ENCODE measurements around the gene HPCAL1.
"Not testable (repeated sequence)": the region's sequence is repeated elsewhere in the genome, so short reads cannot be mapped to it uniquely, and the experiment has no call there.

Gene HPCAL1

GRCh38 chr2:10258726-10259125 is 44.0 kb upstream of the HPCAL1 start:
- no peak overlapping the region for H3K9ac ChIP-seq (ENCODE audit: low read length)
- no peaks in the 10 kb centered on the region for H3F3A ChIP-seq (ENCODE audit: insufficient read depth)
- H4K20me1 ChIP-seq (ENCODE audit: low read depth, low read length), result no peaks in the 10 kb centered on the region
- TF ChIP-seq, protein P1, sequence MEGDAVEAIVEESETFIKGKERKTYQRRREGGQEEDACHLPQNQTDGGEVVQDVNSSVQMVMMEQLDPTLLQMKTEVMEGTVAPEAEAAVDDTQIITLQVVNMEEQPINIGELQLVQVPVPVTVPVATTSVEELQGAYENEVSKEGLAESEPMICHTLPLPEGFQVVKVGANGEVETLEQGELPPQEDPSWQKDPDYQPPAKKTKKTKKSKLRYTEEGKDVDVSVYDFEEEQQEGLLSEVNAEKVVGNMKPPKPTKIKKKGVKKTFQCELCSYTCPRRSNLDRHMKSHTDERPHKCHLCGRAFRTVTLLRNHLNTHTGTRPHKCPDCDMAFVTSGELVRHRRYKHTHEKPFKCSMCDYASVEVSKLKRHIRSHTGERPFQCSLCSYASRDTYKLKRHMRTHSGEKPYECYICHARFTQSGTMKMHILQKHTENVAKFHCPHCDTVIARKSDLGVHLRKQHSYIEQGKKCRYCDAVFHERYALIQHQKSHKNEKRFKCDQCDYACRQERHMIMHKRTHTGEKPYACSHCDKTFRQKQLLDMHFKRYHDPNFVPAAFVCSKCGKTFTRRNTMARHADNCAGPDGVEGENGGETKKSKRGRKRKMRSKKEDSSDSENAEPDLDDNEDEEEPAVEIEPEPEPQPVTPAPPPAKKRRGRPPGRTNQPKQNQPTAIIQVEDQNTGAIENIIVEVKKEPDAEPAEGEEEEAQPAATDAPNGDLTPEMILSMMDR (IDR thresholded peaks at IDR 0.05; ENCODE audit: insufficient read depth, low read length, poor library complexity, severe bottlenecking), result no peak
- no peak for TF ChIP-seq EZH2phosphoT487 (conservative IDR thresholded peaks at IDR 0.05; ENCODE audit: low read length)
- no peaks in the 10 kb centered on the region for H3K9me3 ChIP-seq (ENCODE audit: insufficient read depth, low read length)
- no peak overlapping the region for H3K27ac ChIP-seq (ENCODE audit: low read depth, low read length)
- no peak overlapping the region for H3K4me2 ChIP-seq (ENCODE audit: low read depth, low read length, poor library complexity, severe bottlenecking)
- no peaks in the 10 kb centered on the region for H3K27me3 ChIP-seq (ENCODE audit: low read length)
- H3K4me3 ChIP-seq (ENCODE audit: insufficient read depth, low read length, poor library complexity, severe bottlenecking), result no peak overlapping the region
- no peaks in the 10 kb centered on the region for H3K36me3 ChIP-seq (ENCODE audit: low read length)
- H3K9me2 ChIP-seq (replicated peaks; ENCODE audit: insufficient read depth, low read length), result no peaks in the 10 kb centered on the region
- H2AFZ ChIP-seq (ENCODE audit: low read depth, low read length, severe bottlenecking), result no peak overlapping the region
- H3K79me2 ChIP-seq (ENCODE audit: insufficient read depth, low read length), result no peaks in the 10 kb centered on the region

GRCh38 chr2:10260130-10260529 is 42.6 kb upstream of the HPCAL1 start:
- no peak overlapping the region for H3K4me2 ChIP-seq (ENCODE audit: low read depth, low read length, poor library complexity, severe bottlenecking)
- no peaks in the 10 kb centered on the region for H3K9me3 ChIP-seq (ENCODE audit: insufficient read depth, low read length)
- H3K79me2 ChIP-seq (ENCODE audit: insufficient read depth, low read length), result no peaks in the 10 kb centered on the region

GRCh38 chr2:10263526-10263925 is 39.2 kb upstream of the HPCAL1 start:
- not testable (repeated sequence) for H3K27ac ChIP-seq (ENCODE audit: low read depth, low read length); H3K4me3 ChIP-seq (ENCODE audit: insufficient read depth, low read length, poor library complexity, severe bottlenecking); H3F3A ChIP-seq (ENCODE audit: insufficient read depth); H4K20me1 ChIP-seq (ENCODE audit: low read depth, low read length); H3K9me2 ChIP-seq (replicated peaks; ENCODE audit: insufficient read depth, low read length); H2AFZ ChIP-seq (ENCODE audit: low read depth, low read length, severe bottlenecking); H3K27me3 ChIP-seq (ENCODE audit: low read length); H3K4me2 ChIP-seq (ENCODE audit: low read depth, low read length, poor library complexity, severe bottlenecking); H3K9ac ChIP-seq (ENCODE audit: low read length); H3K79me2 ChIP-seq (ENCODE audit: insufficient read depth, low read length); H3K36me3 ChIP-seq (ENCODE audit: low read length); H3K9me3 ChIP-seq (ENCODE audit: insufficient read depth, low read length)

More at GRCh38 chr2:10260130-10260529, 42.6 kb upstream of the HPCAL1 start:
- Histone ChIP-seq H3K4me3 (ENCODE audit: insufficient read depth, low read length, poor library complexity, severe bottlenecking) (no peak overlapping the region), H3K36me3 (ENCODE audit: low read length) (no peaks in the 10 kb centered on the region), H3K27me3 (ENCODE audit: low read length) (no peaks in the 10 kb centered on the region), H3K9ac (ENCODE audit: low read length) (no peak overlapping the region), H2AFZ (ENCODE audit: low read depth, low read length, severe bottlenecking) (no peak overlapping the region), H3F3A (ENCODE audit: insufficient read depth) (no peaks in the 10 kb centered on the region), H3K27ac (ENCODE audit: low read depth, low read length) (no peak overlapping the region), H4K20me1 (ENCODE audit: low read depth, low read length) (no peaks in the 10 kb centered on the region), H3K9me2 (replicated peaks; ENCODE audit: insufficient read depth, low read length) (no peaks in the 10 kb centered on the region)
- TF ChIP-seq EZH2phosphoT487 (conservative IDR thresholded peaks at IDR 0.05; ENCODE audit: low read length), result no peak
- TF ChIP-seq, protein P1 (IDR thresholded peaks at IDR 0.05; ENCODE audit: insufficient read depth, low read length, poor library complexity, severe bottlenecking), result no peak

DNA sequence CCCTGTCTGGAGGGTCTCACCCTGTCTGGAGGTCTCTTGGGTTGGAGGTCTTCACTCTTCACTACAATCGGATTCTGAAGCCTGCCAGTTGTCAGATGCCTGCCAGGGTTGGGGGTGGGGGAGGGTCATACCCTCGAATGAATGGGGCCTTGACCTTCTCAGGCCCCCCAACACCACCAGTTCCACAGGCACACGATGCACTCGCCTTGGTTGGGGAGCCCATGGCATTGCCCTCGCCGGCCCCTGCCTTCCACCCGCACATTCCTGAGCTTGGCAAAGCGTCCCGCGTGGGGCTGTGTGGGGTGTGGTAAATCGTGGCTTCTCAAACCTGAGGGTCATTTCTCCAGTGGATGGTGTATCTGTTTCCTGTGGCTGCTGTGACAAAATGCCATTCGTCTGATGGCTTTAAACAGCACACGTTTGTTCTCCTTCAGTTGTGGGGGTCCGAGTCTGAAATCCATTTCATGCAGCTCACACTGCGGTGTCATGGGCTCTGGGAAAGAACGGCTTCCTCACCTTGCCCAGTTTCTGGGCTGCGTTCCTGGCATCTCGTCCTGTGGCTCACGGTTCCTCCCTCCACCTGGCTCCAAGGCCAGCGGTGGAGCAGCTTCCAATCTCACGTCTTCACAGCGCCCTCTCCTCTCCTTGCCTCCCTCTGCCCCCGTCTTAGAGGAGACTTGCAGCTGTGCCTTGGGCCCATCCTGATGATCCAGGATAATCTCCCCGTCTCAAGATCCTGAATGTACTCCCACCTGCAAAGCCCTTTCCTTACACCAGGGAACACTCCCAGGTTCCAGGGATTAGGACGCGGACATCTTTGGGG is 38.0 kb upstream of the HPCAL1 start:
- Histone ChIP-seq H4K20me1 (ENCODE audit: low read depth, low read length) (no peaks in the 10 kb centered on the region), H3K4me2 (ENCODE audit: low read depth, low read length, poor library complexity, severe bottlenecking) (no peak overlapping the region), H3K27me3 (ENCODE audit: low read length) (no peaks in the 10 kb centered on the region), H3K79me2 (ENCODE audit: insufficient read depth, low read length) (no peaks in the 10 kb centered on the region), H3K9me2 (replicated peaks; ENCODE audit: insufficient read depth, low read length) (no peaks in the 10 kb centered on the region), H3K9me3 (ENCODE audit: insufficient read depth, low read length) (no peaks in the 10 kb centered on the region), H3K27ac (ENCODE audit: low read depth, low read length) (no peak overlapping the region), H3K36me3 (ENCODE audit: low read length) (no peaks in the 10 kb centered on the region), H2AFZ (ENCODE audit: low read depth, low read length, severe bottlenecking) (no peak overlapping the region), H3K4me3 (ENCODE audit: insufficient read depth, low read length, poor library complexity, severe bottlenecking) (no peak overlapping the region), H3F3A (ENCODE audit: insufficient read depth) (no peaks in the 10 kb centered on the region), H3K9ac (ENCODE audit: low read length) (no peak overlapping the region)
- no peak for TF ChIP-seq EZH2phosphoT487 (conservative IDR thresholded peaks at IDR 0.05; ENCODE audit: low read length)
- TF ChIP-seq, protein P1 (IDR thresholded peaks at IDR 0.05; ENCODE audit: insufficient read depth, low read length, poor library complexity, severe bottlenecking), result no peak

Measured in SU-DHL-6 (cell line).